ENCODE data around the gene EDA. TPM values are rescaled to one million over a fixed set of nuclear protein-coding genes. Genes with fewer than 3 reads are reported as not detected.

EDA gene
- total RNA-seq, 1 experiment from 2014 or later = 0.23 TPM

DNA sequence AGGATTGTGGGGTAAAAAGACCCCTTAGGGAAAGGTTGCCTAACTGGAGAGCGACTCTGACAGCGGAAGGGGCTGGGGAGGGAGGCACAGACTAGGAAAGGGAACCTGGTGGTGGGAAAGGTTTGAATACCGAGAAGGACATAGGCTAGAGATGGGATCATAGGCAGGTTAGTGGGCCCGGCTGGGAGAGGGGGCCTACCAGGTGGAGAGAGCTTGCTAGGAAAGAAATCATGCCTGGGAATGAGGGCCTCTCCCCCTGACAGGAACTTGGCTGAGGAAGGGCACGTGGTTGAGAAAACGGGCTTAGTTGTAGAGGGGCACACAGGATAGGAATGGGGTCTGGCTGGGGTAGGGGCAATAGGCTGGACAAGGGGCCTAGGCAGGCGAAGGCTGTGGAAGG lies 450.7 kb downstream of the EDA start:
- intact Hi-C loops (cut with micrococcal nuclease; ENCODE audit: unreplicated experiment) = no loop called here
- in situ Hi-C loops (cut with HindIII; ENCODE audit: low pct_unique_long_range_greater_than_20kb, low sequenced_read_pairs) = no loop called here
- no peak for ATAC-seq
- Histone ChIP-seq H3K27me3 (ENCODE audit: control insufficient read depth, insufficient read depth, low read length) (no peaks in the 10 kb centered on the region), H3K27ac (ENCODE audit: low read length) (no peak overlapping the region), H3K36me3 (ENCODE audit: control insufficient read depth, insufficient read depth, low read length) (no peaks in the 10 kb centered on the region), H3K4me1 (ENCODE audit: control insufficient read depth, insufficient read depth, low read length) (no peaks in the 10 kb centered on the region), H3K9me3 (ENCODE audit: control insufficient read depth, insufficient read depth, low read depth, low read length) (no peaks in the 10 kb centered on the region), H3K4me3 (ENCODE audit: low read depth in 2 of 2, low read length in 2 of 2) (no peak overlapping the region)
- POLR2A ChIA-PET = no interaction called here
- TF ChIP-seq, protein P1, sequence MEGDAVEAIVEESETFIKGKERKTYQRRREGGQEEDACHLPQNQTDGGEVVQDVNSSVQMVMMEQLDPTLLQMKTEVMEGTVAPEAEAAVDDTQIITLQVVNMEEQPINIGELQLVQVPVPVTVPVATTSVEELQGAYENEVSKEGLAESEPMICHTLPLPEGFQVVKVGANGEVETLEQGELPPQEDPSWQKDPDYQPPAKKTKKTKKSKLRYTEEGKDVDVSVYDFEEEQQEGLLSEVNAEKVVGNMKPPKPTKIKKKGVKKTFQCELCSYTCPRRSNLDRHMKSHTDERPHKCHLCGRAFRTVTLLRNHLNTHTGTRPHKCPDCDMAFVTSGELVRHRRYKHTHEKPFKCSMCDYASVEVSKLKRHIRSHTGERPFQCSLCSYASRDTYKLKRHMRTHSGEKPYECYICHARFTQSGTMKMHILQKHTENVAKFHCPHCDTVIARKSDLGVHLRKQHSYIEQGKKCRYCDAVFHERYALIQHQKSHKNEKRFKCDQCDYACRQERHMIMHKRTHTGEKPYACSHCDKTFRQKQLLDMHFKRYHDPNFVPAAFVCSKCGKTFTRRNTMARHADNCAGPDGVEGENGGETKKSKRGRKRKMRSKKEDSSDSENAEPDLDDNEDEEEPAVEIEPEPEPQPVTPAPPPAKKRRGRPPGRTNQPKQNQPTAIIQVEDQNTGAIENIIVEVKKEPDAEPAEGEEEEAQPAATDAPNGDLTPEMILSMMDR (IDR thresholded peaks at IDR 0.05) = no peak
- TF ChIP-seq SIN3A (IDR thresholded peaks at IDR 0.05; ENCODE audit: borderline replicate concordance, insufficient read depth, low read depth, low read length) = no peak
- DNase-seq (ENCODE audit: low read depth, low spot score) = no peak
- CTCF ChIA-PET = no interaction called here
- no TSS peak for BruUV-seq (replicated peaks)

GRCh38 chrX:70079297-70079696 lies 463.4 kb downstream of the EDA start:
- intact Hi-C loops (cut with micrococcal nuclease; ENCODE audit: unreplicated experiment) = no loop called here
- no peaks in the 10 kb centered on the region for H3K9me3 ChIP-seq (ENCODE audit: control insufficient read depth, insufficient read depth, low read depth, low read length)
- DNase-seq (ENCODE audit: low read depth, low spot score) (no peak), ATAC-seq (no peak)
- H3K36me3 ChIP-seq (ENCODE audit: control insufficient read depth, insufficient read depth, low read length) = no peaks in the 10 kb centered on the region
- ChIA-PET POLR2A (no interaction called here), CTCF (no interaction called here)
- H3K4me1 ChIP-seq (ENCODE audit: control insufficient read depth, insufficient read depth, low read length) = no peaks in the 10 kb centered on the region
- in situ Hi-C loops (cut with HindIII; ENCODE audit: low pct_unique_long_range_greater_than_20kb, low sequenced_read_pairs) = no loop called here
- no peak overlapping the region for H3K4me3 ChIP-seq (ENCODE audit: low read depth in 2 of 2, low read length in 2 of 2)
- no TSS peak for BruUV-seq (replicated peaks)
- no peak overlapping the region for H3K27ac ChIP-seq (ENCODE audit: low read length)
- TF ChIP-seq, protein P2, sequence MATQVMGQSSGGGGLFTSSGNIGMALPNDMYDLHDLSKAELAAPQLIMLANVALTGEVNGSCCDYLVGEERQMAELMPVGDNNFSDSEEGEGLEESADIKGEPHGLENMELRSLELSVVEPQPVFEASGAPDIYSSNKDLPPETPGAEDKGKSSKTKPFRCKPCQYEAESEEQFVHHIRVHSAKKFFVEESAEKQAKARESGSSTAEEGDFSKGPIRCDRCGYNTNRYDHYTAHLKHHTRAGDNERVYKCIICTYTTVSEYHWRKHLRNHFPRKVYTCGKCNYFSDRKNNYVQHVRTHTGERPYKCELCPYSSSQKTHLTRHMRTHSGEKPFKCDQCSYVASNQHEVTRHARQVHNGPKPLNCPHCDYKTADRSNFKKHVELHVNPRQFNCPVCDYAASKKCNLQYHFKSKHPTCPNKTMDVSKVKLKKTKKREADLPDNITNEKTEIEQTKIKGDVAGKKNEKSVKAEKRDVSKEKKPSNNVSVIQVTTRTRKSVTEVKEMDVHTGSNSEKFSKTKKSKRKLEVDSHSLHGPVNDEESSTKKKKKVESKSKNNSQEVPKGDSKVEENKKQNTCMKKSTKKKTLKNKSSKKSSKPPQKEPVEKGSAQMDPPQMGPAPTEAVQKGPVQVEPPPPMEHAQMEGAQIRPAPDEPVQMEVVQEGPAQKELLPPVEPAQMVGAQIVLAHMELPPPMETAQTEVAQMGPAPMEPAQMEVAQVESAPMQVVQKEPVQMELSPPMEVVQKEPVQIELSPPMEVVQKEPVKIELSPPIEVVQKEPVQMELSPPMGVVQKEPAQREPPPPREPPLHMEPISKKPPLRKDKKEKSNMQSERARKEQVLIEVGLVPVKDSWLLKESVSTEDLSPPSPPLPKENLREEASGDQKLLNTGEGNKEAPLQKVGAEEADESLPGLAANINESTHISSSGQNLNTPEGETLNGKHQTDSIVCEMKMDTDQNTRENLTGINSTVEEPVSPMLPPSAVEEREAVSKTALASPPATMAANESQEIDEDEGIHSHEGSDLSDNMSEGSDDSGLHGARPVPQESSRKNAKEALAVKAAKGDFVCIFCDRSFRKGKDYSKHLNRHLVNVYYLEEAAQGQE (IDR thresholded peaks at IDR 0.05; ENCODE audit: insufficient read depth in 1 of 2, low read depth in 2 of 2, low read length in 1 of 2) = no peak
- TF ChIP-seq TCF7L2 (IDR thresholded peaks at IDR 0.05; ENCODE audit: low read depth, low read length) = no peak
- no peak for TF ChIP-seq POLR2AphosphoS5 (IDR thresholded peaks at IDR 0.05; ENCODE audit: low read depth, low read length)
- TF ChIP-seq, protein P1 (IDR thresholded peaks at IDR 0.05) = no peak
- no peak for TF ChIP-seq SIN3A (IDR thresholded peaks at IDR 0.05; ENCODE audit: borderline replicate concordance, insufficient read depth, low read depth, low read length)
- H3K27me3 ChIP-seq (ENCODE audit: control insufficient read depth, insufficient read depth, low read length) = no peaks in the 10 kb centered on the region

DNA sequence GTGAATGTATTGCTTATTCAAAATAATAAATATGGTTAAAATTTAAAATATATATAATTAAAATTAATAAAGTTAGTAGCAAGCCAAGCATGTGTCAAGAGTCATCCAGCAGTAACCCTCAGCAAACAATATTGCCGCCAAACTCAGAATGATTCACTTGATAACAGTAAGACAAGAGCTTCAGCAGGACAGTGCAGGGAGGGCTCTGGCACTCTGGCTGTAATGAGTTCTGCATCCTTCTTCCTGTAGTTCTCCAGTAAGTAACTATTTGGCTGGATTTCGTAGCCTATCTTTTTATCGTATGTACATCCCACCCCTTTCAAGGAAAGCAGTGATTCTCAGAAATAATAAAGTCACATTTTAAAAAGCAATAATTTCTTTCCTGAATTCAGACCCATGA lies 464.0 kb downstream of the EDA start:
- CTCF ChIA-PET = no interaction called here
- no peaks in the 10 kb centered on the region for H3K4me1 ChIP-seq (ENCODE audit: control insufficient read depth, insufficient read depth, low read length)
- in situ Hi-C loops (cut with HindIII; ENCODE audit: low pct_unique_long_range_greater_than_20kb, low sequenced_read_pairs) = no loop called here
- no peak for ATAC-seq
- intact Hi-C loops (cut with micrococcal nuclease; ENCODE audit: unreplicated experiment) = no loop called here
- no TSS peak for BruUV-seq (replicated peaks)
- no peaks in the 10 kb centered on the region for H3K27me3 ChIP-seq (ENCODE audit: control insufficient read depth, insufficient read depth, low read length)
- no peak for DNase-seq (ENCODE audit: low read depth, low spot score)
- POLR2A ChIA-PET = no interaction called here
- no peak overlapping the region for H3K4me3 ChIP-seq (ENCODE audit: low read depth in 2 of 2, low read length in 2 of 2)
- no peak for TF ChIP-seq SIN3A (IDR thresholded peaks at IDR 0.05; ENCODE audit: borderline replicate concordance, insufficient read depth, low read depth, low read length)
- no peak for TF ChIP-seq POLR2AphosphoS5 (IDR thresholded peaks at IDR 0.05; ENCODE audit: low read depth, low read length)
- TF ChIP-seq TCF7L2 (IDR thresholded peaks at IDR 0.05; ENCODE audit: low read depth, low read length) = no peak
- H3K27ac ChIP-seq (ENCODE audit: low read length) = no peak overlapping the region
- no peaks in the 10 kb centered on the region for H3K9me3 ChIP-seq (ENCODE audit: control insufficient read depth, insufficient read depth, low read depth, low read length)
- no peaks in the 10 kb centered on the region for H3K36me3 ChIP-seq (ENCODE audit: control insufficient read depth, insufficient read depth, low read length)

Data from Panc1 (cell line).